ENCODE results near the gene MKLN1.

The MKLN1 gene

GRCh38 chr7:131400681-131401176 lies 73.1 kb downstream of the MKLN1 start:
- H3K79me2 ChIP-seq (ENCODE audit: insufficient read depth, low read length): peaks cover 2% of the 10 kb centered on the region; the same call in 1 of the 2 replicates
- no peak overlapping the region for H2AFZ ChIP-seq (ENCODE audit: low read length)
- H3K4me3 ChIP-seq (ENCODE audit: low read depth, low read length, poor library complexity, severe bottlenecking): no peak overlapping the region
- no peaks in the 10 kb centered on the region for H4K20me1 ChIP-seq (ENCODE audit: insufficient read depth, low read length)
- H3K4me2 ChIP-seq (ENCODE audit: low read length): no peak overlapping the region
- H3K9me3 ChIP-seq (ENCODE audit: low read length): 0 out of 2 replicates have a peak, but pooled peaks cover 4% of the 10 kb centered on the region
- no peaks in the 10 kb centered on the region for H3K9me2 ChIP-seq (ENCODE audit: low read depth, low read length)
- no peaks in the 10 kb centered on the region for H3K27me3 ChIP-seq (ENCODE audit: insufficient read depth, low read length)
- no peak for TF ChIP-seq EZH2 (IDR thresholded peaks at IDR 0.05; ENCODE audit: borderline replicate concordance, low read length)
- TF ChIP-seq CTCF (IDR thresholded peaks at IDR 0.05; ENCODE audit: low read length): no peak
- no peaks in the 10 kb centered on the region for H3K4me1 ChIP-seq (ENCODE audit: insufficient read depth, low read length, severe bottlenecking)
- no peak overlapping the region for H3K9ac ChIP-seq (ENCODE audit: low read length)
- peaks cover 74% of the 10 kb centered on the region for H3K36me3 ChIP-seq (ENCODE audit: insufficient read depth, low read length)
- H3F3A ChIP-seq (ENCODE audit: insufficient read depth, low read length): no peaks in the 10 kb centered on the region
- H3K27ac ChIP-seq (ENCODE audit: low read depth, low read length, poor library complexity, severe bottlenecking): no peak overlapping the region

- no peaks in the 10 kb centered on the region for H3F3A ChIP-seq (ENCODE audit: insufficient read depth, low read length)
- no peaks in the 10 kb centered on the region for H3K4me1 ChIP-seq (ENCODE audit: insufficient read depth, low read length, severe bottlenecking)
- 0 out of 2 replicates have a peak, but pooled peaks cover 4% of the 10 kb centered on the region for H3K9me3 ChIP-seq (ENCODE audit: low read length)
- H2AFZ ChIP-seq (ENCODE audit: low read length): no peak overlapping the region
- no peak overlapping the region for H3K27ac ChIP-seq (ENCODE audit: low read depth, low read length, poor library complexity, severe bottlenecking)
- H3K27me3 ChIP-seq (ENCODE audit: insufficient read depth, low read length): no peaks in the 10 kb centered on the region
- peaks cover 4% of the 10 kb centered on the region for H3K79me2 ChIP-seq (ENCODE audit: insufficient read depth, low read length)
- H3K9ac ChIP-seq (ENCODE audit: low read length): no peak overlapping the region
- peaks cover 74% of the 10 kb centered on the region for H3K36me3 ChIP-seq (ENCODE audit: insufficient read depth, low read length)
- no peak overlapping the region for H3K4me3 ChIP-seq (ENCODE audit: low read depth, low read length, poor library complexity, severe bottlenecking)
- TF ChIP-seq EZH2 (IDR thresholded peaks at IDR 0.05; ENCODE audit: borderline replicate concordance, low read length): no peak
- TF ChIP-seq CTCF (IDR thresholded peaks at IDR 0.05; ENCODE audit: low read length): no peak
- H3K4me2 ChIP-seq (ENCODE audit: low read length): no peak overlapping the region
- no peaks in the 10 kb centered on the region for H4K20me1 ChIP-seq (ENCODE audit: insufficient read depth, low read length)
- H3K9me2 ChIP-seq (ENCODE audit: low read depth, low read length): no peaks in the 10 kb centered on the region
Measured at GRCh38 chr7:131401194-131401593, 73.5 kb downstream of the MKLN1 start.

GRCh38 chr7:131403322-131403721 lies 75.6 kb downstream of the MKLN1 start:
- peaks cover 65% of the 10 kb centered on the region for H3K36me3 ChIP-seq (ENCODE audit: insufficient read depth, low read length)
- H3K9ac ChIP-seq (ENCODE audit: low read length): no peak overlapping the region
- no peak overlapping the region for H3K27ac ChIP-seq (ENCODE audit: low read depth, low read length, poor library complexity, severe bottlenecking)

More at GRCh38 chr7:131403322-131403721, 75.6 kb downstream of the MKLN1 start:
- Histone ChIP-seq H3F3A (ENCODE audit: insufficient read depth, low read length) (no peaks in the 10 kb centered on the region), H3K9me3 (ENCODE audit: low read length) (0 out of 2 replicates have a peak, but pooled peaks cover 4% of the 10 kb centered on the region), H3K4me2 (ENCODE audit: low read length) (no peak overlapping the region), H3K9me2 (ENCODE audit: low read depth, low read length) (no peaks in the 10 kb centered on the region), H4K20me1 (ENCODE audit: insufficient read depth, low read length) (no peaks in the 10 kb centered on the region), H2AFZ (ENCODE audit: low read length) (no peak overlapping the region), H3K4me3 (ENCODE audit: low read depth, low read length, poor library complexity, severe bottlenecking) (no peak overlapping the region), H3K79me2 (ENCODE audit: insufficient read depth, low read length) (peaks cover 8% of the 10 kb centered on the region), H3K4me1 (ENCODE audit: insufficient read depth, low read length, severe bottlenecking) (no peaks in the 10 kb centered on the region), H3K27me3 (ENCODE audit: insufficient read depth, low read length) (no peaks in the 10 kb centered on the region)
- TF ChIP-seq CTCF (IDR thresholded peaks at IDR 0.05; ENCODE audit: low read length): no peak
- no peak for TF ChIP-seq EZH2 (IDR thresholded peaks at IDR 0.05; ENCODE audit: borderline replicate concordance, low read length)

Measured in OCI-LY1 (cell line).